Skeletal muscle cell (primary cell): ENCODE results near the gene TARS1.
"Not testable (repeated sequence)": the region's sequence is repeated elsewhere in the genome, so short reads cannot be mapped to it uniquely, and the experiment has no call there.

Experiments
- DNase-seq: peaks from one replicate; pipeline ENCODE4 v3.0.0-alpha.2; 2010; ENCODE audit warnings: low read depth
- H3K4me3 ChIP-seq: 2 replicates; pipeline ENCODE4 v1.5.1; 2011; ENCODE audit warnings: low read depth, mild to moderate bottlenecking, control low read depth, low read length, moderate library complexity

Gene TARS1

GRCh38 chr5:33435893-33436490 lies 4.8 kb upstream of the TARS1 start:
- DNase-seq, result peak; percentile 24
- not testable (repeated sequence) for H3K4me3 ChIP-seq

GRCh38 chr5:33438996-33439395 lies 1.8 kb upstream of the TARS1 start:
- DNase-seq, result no peak
- H3K4me3 ChIP-seq, result peak overlapping the region; percentile 88

GRCh38 chr5:33439905-33440481 lies 772 bp upstream of the TARS1 start:
- peak overlapping the region; percentile 88 for H3K4me3 ChIP-seq
- DNase-seq, result no peak

- peak; percentile 33 for DNase-seq
Observed at GRCh38 chr5:33441241-33442177, 744 bp downstream of the TARS1 start.

GRCh38 chr5:33444542-33444941 lies 3.8 kb downstream of the TARS1 start:
- H3K4me3 ChIP-seq, result no peak overlapping the region
- DNase-seq, result no peak

More at GRCh38 chr5:33441241-33442177, 744 bp downstream of the TARS1 start:
- peak overlapping the region; percentile 88 for H3K4me3 ChIP-seq

- H3K4me3 ChIP-seq, result no peak overlapping the region
- DNase-seq, result no peak
Observed at GRCh38 chr5:33445798-33446197, 5.0 kb downstream of the TARS1 start.

- DNase-seq, result no peak
- no peak overlapping the region for H3K4me3 ChIP-seq
Observed at GRCh38 chr5:33448118-33448517, 7.4 kb downstream of the TARS1 start.

GRCh38 chr5:33457126-33457525 lies 16.4 kb downstream of the TARS1 start:
- H3K4me3 ChIP-seq, result no peak overlapping the region
- no peak for DNase-seq

- DNase-seq, result no peak
Observed at GRCh38 chr5:33457817-33458216, 17.1 kb downstream of the TARS1 start.

GRCh38 chr5:33460210-33460609 lies 19.4 kb downstream of the TARS1 start:
- DNase-seq, result no peak
- no peak overlapping the region for H3K4me3 ChIP-seq

More at GRCh38 chr5:33457817-33458216, 17.1 kb downstream of the TARS1 start:
- no peak overlapping the region for H3K4me3 ChIP-seq

GRCh38 chr5:33462456-33462855 lies 21.7 kb downstream of the TARS1 start:
- H3K4me3 ChIP-seq, result no peak overlapping the region
- DNase-seq, result no peak

GRCh38 chr5:33465120-33465519 lies 24.4 kb downstream of the TARS1 start:
- no peak overlapping the region for H3K4me3 ChIP-seq
- DNase-seq, result no peak

- no peak overlapping the region for H3K4me3 ChIP-seq
- no peak for DNase-seq
Observed at GRCh38 chr5:33468775-33469435, 28.1 kb downstream of the TARS1 start.

- peak; percentile 49 for DNase-seq
- no peak overlapping the region for H3K4me3 ChIP-seq
Observed at GRCh38 chr5:33470544-33470943, 29.8 kb downstream of the TARS1 start.

- no peak for DNase-seq
- no peak overlapping the region for H3K4me3 ChIP-seq
Observed at GRCh38 chr5:33472805-33473409, 32.1 kb downstream of the TARS1 start.

- H3K4me3 ChIP-seq, result no peak overlapping the region
- no peak for DNase-seq
Observed at GRCh38 chr5:33474004-33474403, 33.2 kb downstream of the TARS1 start.

GRCh38 chr5:33474931-33475499 lies 34.2 kb downstream of the TARS1 start:
- no peak overlapping the region for H3K4me3 ChIP-seq
- DNase-seq, result no peak

- no peak for DNase-seq
- H3K4me3 ChIP-seq, result no peak overlapping the region
Observed at GRCh38 chr5:33475706-33476105, 34.9 kb downstream of the TARS1 start.

GRCh38 chr5:33476992-33477391 lies 36.2 kb downstream of the TARS1 start:
- no peak overlapping the region for H3K4me3 ChIP-seq
- no peak for DNase-seq
